GM21381 (cell line): ENCODE results near the gene BCAS4.
"Not testable (repeated sequence)": the region's sequence is repeated elsewhere in the genome, so short reads cannot be mapped to it uniquely, and the experiment has no call there.

Experiments used
- ATAC-seq: cut with Tn5 transposase; IDR thresholded peaks from one replicate; pipeline ENCODE4 v1.9.1; 2021; ENCODE audit warnings: mild to moderate bottlenecking, moderate library complexity; ENCODE audit not compliant: unreplicated experiment

The BCAS4 gene

DNA sequence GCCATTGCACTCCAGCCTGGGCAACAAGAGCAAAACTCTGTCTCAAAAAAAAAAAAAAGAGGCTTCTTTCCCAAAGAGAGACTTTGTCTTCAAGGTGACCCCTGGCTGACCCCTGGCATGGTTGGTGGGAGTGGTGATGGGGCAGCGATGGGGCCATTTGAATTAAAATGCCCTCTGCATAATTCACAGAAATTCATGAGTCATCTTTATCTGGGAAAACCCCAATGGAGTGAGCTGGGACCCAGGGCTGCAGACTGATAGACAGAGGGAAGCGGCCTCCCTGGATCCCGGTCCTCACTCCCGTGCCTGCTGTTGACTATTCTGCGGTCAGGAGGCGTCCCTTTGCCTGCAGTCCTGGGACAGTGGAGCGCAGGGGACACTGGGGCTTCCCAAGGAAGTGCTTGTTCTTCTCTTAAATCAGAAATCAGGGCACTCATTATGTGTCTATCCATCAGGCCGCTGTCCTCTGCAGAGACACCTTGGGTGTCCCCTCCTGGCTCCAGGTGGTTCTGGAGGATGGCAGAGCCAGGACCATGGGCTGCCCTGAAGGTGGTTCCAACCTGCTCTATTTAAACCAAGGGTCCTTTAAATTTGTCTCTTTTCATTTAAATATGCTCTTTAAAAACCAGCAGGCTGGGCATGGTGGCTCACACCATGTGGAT, 23.3 kb upstream of the BCAS4 start:
- ATAC-seq: not testable (repeated sequence)

DNA sequence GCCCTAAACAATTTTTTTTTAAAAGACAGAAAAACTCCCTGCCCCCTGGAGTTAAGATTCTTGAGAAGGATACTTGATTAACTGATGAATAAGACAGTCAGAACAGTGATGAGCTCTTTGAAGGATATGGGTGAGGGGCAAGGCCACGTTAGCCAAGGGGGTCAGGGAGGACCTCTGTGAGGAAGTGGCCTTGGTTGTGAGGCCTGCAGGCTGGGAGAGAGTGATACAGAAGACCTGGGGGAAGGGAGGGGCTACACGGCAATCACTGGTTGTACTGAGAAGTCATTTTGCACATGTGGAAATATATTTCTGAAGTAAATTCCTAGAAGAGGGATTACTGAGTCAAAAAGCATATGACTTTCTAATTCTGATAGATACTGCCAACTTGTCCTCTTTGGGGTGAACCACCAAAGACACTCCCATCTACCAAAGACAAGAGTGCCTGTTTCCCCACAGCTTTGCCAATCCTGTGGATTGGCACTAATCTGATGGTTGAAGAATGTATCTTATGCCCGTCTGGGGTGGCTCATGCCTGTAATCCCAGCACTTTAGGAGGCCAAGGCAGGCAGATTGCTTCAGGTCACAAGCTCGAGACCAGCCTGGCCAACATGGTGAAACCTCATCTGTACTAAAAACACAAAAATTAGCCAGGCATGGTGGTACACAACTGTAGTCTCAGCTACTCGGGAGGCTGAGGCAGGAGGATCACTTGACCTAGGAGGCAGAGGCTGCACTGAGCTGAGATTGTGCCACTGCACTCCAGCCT, 22.3 kb upstream of the BCAS4 start:
- no peak for ATAC-seq

DNA sequence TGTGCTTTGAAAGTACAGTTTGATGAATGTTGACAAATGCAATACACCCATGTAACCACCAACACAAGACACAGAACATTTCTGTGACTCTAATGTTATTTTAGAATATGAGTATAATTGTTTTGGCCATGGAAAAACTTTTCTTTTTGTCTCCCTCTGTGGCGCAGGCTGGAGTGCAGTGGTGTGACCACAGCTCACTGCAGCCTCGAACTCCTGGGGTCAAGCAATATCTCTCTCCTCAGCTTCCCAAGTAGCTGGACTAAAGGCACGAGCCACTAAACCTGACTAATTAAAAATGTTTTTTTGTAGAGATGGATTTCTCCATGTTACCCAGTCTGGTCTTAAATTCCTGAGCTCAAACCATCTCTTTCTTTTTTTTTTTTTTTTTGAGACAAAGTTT, 20.3 kb upstream of the BCAS4 start:
- ATAC-seq: no peak

DNA sequence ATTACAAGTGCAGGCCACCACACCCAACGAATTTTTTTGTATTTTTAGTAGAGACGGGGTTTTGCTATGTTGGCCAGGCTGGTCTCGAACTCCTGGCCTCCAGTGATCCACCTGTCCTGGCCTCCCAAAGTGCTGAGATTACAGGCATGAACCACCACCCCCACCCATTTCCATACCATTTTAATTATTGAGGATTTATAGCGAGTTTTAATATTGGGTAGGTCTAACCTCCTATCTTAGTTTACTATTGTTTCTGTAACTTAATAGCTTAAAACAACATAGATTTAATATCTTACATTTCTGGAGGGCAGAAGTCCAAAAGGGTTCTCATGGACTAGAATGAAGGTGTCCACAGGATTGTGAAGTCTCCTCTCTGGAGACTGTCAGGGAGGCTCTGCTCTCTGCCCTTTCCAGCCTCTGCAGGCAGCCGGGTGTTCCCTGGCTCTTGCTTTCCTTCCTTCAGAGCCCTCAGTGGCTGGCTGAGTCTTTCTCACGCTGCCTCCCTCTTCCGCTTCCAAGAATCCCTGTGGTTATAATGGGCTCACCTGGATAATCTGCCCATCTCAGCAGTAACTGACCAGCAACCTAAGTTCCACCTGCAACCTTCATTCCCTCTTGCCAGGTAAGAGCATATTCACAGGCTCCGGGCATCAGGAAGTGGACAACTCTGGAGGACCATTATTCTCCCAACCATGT, 18.6 kb upstream of the BCAS4 start:
- ATAC-seq: no peak

DNA sequence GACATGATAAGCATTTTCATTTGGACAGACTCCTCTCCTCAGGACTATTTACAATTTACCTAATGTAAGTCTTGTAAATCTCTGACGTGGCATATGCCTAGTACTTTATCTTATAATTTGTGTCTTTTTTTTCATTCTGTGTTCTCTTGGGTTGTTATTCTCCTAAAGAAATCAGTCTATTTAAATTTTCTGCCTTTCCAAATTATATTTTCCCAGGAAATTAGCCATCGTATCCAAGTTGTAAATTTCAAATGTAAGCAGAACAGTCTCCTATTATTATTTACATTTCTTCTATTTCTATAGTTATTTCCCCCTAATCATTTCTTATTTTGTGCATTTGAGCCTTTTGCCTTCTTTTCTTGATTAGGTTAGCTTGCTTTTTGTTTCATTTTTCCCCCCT, 17.5 kb upstream of the BCAS4 start:
- ATAC-seq: no peak

DNA sequence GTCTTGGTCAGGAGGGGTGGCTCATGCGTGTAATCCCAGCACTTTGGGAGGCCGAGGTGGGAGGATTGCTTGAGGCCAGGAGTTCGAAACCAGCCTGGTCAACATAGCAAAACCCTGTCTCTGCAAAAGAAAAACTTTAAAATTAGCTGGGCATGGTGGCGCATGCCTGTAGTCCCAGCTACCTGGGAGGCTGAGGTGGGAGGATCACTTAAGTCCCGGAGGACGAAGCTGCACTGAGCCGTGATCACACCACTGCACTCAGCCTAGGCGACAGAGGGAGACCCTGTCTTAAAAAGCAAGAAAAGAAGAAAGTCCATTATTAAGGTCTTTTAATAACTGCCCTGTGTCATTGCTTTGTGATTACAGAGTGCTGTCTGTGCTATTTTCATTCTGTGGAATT, 15.9 kb upstream of the BCAS4 start:
- ATAC-seq: not testable (repeated sequence)

DNA sequence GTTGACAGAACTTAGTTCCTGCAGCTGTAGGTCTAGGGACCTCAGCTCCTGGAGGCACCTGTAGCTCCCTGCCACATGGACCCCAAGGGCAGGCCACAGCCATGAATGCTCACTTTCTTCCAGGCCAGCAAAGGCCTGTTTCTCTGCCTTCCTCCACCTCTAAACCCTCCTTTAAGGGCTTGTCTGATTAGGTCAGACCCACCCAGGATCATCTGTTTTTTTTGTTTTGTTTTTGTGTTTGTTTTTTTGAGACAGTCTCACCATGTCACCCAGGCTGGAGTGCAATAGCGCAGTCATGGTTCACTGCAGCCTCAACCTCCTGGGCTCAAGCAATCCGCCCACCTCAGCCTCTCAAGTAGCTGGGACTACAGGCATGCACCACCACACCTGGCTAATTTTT, 11.5 kb upstream of the BCAS4 start:
- no peak for ATAC-seq

DNA sequence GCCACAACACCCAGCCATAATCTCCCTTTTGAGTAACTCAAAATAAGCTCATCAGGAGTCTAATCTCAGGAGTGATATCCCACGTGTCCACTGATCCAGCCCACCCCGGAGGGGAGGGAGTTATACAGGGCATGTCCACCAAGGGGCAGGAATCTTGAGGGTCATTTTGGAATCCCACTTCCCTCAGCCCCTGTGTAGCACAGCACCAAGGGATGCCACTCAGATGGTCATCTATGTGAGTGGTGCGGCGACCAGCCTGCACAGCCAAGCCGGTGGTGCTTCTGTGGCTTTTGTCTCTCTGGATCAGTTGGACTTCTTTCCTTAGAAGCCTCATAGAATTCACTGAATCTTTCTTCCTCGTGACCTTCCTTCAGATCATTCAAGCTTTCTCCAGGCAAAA, 11.0 kb upstream of the BCAS4 start:
- no peak for ATAC-seq

DNA sequence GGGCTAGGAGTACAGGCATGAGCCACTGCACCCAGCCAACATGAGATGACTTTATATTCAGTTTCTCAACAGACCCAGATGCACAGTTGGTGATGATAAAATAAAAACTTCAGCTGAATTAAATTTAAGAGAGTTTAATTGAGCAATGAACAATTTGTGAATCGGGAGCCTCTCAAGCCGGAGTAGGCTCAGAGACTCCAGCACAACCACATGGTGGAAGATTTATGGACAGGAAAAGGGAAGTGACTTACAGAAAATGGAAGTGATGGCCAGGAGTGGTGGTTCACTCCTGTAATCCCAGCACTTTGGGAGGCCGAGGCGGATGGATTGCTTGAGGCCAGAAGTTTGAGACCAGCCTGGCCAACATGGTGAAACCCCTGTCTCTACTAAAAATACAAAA, 10.4 kb upstream of the BCAS4 start:
- no peak for ATAC-seq

DNA sequence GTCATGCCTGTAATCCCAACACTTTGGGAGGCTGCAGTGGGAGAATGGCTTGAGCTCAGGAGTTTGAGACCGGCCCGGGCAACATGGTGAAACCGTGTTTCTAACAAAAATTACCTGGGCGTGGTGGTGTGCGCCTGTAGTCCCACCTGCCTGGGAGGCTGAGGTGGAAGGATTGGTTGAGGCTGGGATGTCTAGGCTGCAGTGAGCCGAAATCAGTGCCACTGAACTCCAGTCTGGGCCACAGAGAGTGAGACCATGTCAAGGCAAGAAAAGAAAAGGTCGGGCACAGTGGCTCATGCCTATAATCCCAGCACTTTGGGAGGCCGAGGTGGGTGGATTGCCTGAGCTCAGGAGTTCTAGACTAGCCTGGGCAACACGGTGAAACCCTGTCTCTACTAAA, 8.2 kb upstream of the BCAS4 start:
- ATAC-seq: no peak

DNA sequence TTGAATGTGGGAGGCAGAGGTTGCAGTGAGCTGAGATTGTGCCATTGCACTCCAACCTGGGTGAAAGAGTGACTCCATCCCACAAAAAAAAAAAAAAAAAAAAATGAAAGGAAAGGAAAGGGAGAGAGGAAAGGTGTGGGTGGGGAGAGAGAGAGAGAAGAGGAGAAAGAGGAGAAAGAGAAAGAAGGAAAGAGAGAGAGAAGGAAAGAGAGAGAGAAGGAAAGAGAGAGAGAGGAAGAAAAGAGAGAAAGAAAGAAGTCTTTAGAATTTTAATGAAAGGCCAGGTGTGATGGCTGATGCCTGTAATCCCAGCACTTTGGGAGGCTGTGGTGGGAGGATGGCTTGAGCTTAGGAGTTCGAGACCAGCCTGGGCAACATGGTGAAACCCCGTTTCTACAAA, 7.7 kb upstream of the BCAS4 start:
- no peak for ATAC-seq

DNA sequence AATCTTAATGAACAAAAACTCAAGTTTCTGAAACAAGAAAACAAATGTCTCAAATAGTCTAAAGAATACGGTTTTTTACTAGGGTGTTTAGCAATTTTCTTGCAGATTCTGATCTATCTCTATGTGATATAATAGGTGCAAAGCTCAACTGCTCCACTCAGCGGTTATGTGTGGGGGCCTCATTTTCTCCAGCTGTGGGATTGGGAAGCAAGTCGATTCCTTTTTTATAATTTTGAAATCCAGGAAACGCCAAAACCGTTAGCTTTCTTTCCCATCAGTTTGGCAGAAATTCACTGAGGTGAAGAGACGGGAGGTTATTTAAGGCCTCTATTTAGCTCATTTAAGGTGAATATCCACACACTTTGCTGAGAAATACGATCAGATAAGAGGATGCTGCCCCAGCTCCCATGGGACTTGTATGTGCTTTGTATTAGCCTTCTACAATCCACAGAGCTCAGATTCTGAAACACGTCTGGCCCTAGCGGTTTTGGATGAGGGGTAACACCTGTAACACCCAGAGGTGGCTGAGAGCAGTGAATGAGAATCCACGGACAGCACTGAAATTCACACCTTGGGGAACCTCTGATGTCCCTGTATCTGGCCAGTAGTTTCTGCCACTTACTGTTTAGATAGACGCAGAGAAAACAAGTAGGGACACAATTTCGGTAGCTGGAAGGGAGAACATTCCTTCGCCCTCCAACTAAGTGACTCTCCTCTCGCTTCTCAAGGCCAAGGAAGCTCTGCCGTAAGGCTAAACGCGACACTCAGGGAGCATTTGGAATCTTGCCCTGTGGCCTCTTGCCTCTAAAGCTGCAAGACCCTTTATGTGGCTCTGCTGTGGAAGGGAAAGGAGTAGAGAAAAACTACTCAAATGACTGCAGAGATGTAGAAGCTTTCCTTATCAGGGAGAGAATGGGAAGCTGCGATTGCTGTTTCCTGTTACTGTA, 6.5 kb upstream of the BCAS4 start:
- ATAC-seq: no peak

DNA sequence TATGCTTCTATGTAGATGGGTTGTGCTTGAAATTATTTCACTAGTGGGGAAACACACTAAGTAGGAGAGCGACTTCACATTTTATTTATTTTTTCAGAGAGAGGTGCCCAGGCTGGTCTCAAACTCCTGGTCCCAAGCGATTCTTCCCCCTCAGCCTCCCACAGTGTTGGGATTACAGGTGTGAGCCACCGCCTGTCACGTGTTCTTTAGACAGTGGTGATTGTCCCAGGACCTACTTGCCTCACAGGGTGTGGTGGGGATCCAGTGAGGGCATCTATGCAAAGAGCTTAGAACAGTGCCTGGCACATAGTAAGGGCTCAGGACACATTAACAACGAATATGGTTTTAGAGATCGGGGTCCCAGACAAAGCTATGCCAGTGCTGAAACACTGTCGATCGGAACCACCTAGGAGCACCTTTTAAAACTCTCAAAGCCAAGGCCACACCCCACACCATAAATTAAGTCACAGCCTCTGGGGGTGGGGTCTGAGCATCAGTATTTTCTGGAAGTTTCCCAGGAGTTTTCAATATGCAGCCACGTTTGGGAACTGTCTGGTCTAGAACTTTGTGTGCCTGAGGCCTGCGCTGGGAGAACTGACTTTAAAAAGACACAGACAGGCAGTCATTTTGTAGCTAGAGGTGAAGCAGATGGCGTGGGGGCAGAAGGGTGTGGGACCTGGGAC, 4.8 kb upstream of the BCAS4 start:
- no peak for ATAC-seq

DNA sequence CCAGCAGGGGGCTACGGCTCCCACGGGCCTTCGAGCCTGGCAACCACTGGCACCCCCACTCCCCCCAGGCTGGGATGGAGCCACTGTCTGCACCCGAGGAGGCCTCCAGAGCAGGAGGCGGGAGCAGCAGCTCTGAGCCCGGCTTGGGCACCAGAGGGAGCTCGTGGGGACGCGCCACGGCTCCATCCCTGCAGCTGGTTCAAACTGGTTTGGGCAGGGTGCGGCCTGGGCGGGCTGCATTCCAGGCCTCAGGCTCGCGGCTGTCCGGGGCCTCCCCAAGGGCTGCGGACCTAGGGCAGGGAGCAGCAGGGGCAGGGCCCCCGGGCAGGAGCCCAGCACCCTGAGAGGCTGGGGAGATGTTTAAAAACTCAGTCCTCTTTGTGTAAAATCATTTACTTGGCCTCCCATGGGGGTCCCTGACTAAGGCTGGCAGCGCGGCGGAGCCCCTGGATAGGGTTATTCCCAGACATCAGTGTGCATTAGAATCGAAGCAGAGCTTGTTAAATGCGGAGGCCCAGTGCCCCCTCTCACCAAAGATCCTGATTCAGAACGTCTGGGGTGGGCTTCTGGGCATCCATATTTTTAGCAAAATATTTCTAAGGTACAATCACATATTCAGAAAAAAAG, 4.1 kb upstream of the BCAS4 start:
- peak; percentile 58 for ATAC-seq

DNA sequence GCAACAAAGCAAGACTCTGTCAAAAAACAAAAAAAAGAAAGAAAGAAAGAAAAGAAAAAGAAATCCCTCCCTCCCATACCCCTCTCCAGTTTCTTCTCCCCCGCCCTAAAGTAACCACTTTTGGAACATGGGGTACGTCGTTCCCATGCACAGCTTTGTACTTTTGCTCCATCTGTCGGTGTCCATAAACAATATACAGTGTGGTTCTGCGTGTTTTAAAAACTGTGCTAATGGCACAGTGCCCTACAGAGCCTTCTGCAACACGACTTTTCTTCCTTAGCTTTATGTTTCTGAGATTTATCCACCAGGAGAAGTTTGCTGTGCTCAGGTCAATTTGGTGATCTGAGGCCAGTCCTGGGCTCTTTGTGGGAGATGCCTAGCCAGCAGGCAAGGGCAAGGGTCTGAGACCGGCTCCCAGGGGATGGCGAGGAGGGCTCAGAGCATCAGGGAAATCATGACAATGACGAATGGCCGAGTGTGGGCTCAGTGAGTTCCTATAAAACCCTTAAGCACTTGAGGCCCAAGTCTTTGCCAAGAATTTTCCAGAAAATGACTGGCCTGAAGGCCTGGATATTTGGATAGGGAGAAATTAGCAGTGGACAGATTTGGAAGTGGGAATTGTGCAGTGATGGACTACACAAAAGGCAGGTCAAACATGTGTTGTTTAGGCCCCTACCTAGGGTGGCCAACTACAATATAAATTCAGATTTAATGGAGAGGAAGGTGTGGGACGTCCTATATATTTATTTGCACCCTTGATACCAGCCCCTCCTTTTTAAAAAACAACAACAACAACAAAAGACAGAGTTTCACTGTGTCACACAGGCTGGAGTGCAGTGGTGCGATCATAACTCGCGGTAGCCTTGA, 1.9 kb upstream of the BCAS4 start:
- ATAC-seq: no peak

DNA sequence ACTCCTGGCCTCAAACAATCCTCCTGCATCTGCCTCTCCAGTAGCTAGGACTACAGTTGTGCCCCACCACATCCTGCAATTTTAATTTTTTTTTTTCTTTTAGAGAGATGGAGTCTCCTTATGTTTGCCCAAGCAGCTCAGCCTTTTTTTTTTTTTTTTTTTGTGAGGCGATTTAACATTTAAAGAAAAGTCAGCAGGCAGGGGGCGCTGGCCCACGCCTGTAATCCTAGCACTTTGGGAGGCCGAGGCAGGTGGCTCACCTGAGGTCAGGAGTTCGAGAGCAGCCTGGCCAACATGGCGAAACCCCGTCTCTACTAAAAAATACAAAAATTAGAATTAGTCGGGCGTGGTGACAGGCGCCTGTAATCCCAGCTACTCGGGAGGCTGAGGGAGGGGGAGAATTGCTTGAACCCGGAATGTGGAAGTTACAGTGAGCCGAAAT, 1.3 kb upstream of the BCAS4 start:
- ATAC-seq: not testable (repeated sequence)

DNA sequence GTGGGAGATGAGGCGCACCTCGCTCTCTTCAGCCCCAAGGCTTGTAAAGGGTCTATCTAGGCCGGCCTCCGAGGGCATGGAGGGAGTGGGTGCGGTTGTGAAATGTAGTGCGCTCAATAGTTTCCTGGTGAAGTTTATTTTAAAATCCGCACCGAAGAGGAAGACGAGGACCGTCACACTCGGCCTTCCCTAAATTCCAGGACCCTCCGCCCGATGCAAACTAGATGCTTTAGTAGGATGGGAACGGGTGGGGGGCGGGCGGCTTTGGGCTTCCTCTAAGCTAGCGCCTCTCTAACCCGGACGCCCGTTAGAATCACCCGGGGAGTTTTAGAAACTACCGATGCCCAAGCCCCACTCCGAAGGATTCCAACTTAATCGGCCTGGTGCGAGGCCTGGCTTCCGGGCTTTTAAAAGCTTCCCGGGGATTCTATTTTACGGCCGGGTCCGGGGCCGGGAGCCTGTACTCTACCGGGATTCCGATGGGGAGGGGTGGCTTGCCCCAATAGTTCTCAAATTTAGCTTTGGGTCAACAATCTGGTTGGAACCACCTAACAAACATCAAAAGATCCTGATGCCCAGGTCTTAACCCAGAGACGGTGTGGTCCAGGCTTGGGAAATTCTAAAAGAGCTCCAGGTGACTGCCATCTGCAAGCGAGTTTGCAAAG, 548 bp upstream of the BCAS4 start:
- no peak for ATAC-seq

DNA sequence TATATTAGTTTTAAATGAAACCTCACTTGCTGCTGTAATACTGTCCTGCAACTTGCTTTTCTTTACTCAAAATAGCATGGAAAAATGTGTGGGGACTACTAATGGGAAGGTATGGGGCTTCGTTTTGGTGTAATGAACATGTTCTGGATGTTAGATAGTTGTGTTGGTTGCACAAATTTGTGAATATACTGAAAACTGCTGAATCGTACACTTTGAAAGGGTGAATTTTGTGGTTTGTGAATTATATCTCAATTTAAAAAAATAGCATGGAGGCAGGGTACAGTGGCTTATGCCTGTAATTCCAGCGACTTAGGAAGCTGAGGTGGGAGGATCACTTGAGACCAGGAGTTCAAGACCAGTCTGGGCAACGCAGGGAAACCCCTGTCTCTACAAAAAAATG, 2.3 kb downstream of the BCAS4 start:
- no peak for ATAC-seq
